HG02759 (cell line): ENCODE results near the gene TBL1XR1.
A peak's percentile ranks its signal among the peaks of the same experiment; 100 is the strongest.
"Not testable (repeated sequence)": the region's sequence is repeated elsewhere in the genome, so short reads cannot be mapped to it uniquely, and the experiment has no call there.

Experiments used
- ATAC-seq: cut with Tn5 transposase; IDR thresholded peaks from one replicate; pipeline ENCODE4 v1.9.1; 2021; ENCODE audit warnings: mild to moderate bottlenecking, moderate library complexity; ENCODE audit not compliant: unreplicated experiment

TBL1XR1 gene

GRCh38 chr3:177208781-177209180 lies 11.5 kb upstream of the TBL1XR1 start:
- no peak for ATAC-seq

GRCh38 chr3:177208223-177208622 lies 10.9 kb upstream of the TBL1XR1 start:
- ATAC-seq: no peak

GRCh38 chr3:177206936-177207335 lies 9.7 kb upstream of the TBL1XR1 start:
- ATAC-seq: no peak

DNA sequence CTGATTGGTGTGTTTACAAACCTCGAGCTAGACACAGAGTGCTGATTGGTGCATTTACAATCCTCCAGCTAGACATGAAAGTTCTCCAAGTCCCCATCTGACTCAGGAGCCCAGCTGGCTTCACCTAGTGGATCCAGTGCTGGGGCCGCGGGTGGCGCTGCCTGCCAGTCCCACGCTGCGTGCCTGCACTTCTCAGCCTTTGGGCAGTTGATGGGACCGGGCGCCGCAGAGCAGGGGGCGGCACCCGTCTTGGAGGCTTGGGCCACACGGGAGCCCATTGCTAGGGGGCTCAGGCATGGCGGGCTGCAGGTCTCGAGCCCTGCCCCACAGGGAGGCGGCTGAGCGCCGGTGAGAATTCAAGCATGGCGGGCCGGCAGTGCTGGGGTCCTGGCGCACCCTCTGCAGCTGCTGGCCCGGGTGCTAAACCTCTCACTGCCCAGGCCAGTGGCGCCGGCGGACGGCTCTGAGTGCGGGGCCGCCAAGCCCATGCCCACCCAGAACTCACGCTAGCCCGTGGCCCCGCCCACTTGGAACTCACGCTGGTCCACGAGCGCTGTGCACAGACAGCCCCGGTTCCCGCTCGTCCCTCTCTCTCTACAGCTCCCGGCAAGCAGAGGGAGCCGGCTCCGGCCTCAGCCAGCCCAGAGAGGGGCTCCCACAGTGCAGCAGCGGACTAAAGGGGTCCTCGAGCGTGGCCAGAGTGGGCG lies 6.6 kb upstream of the TBL1XR1 start:
- ATAC-seq: no peak

GRCh38 chr3:177203016-177203415 lies 5.7 kb upstream of the TBL1XR1 start:
- not testable (repeated sequence) for ATAC-seq

GRCh38 chr3:177201700-177202397 lies 4.6 kb upstream of the TBL1XR1 start:
- peak; percentile 68 for ATAC-seq

- no peak for ATAC-seq
Observed at GRCh38 chr3:177199206-177199760, 2.0 kb upstream of the TBL1XR1 start.

GRCh38 chr3:177197727-177198460 lies 612 bp upstream of the TBL1XR1 start:
- ATAC-seq: peak; percentile 47

GRCh38 chr3:177196456-177197040 lies 734 bp downstream of the TBL1XR1 start:
- peak; percentile 14 for ATAC-seq

- ATAC-seq: peak; percentile 4
Observed at GRCh38 chr3:177196008-177196455, 1.2 kb downstream of the TBL1XR1 start.

GRCh38 chr3:177195242-177195991 lies 1.9 kb downstream of the TBL1XR1 start:
- ATAC-seq: no peak

GRCh38 chr3:177194299-177194698 lies 3.0 kb downstream of the TBL1XR1 start:
- no peak for ATAC-seq

DNA sequence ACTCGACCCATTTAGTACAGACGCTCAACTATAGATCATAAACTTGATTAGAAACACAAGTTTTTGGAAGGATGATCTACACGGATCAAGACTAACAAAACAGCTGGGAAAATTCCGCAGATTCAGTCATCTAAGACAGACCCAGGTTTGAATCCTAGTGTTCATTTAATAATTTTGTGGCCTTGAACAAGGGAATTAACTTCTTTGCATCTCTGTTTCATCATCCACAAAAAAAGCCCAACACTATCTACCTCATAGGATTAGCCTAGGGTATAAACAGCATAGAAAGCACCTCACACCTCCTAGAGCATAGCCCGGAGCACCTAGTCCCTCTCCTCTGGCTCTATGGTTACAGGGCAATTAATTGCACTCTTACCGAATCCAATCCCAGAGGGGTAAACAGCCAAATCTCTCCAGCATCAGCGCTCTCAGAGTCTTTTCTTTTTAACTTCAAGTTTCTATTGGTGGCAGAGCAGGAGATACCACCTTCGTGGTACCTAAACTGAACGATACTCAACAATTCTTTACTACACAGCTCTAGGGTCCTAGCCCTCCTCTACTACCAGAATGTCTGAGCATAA lies 3.5 kb downstream of the TBL1XR1 start:
- no peak for ATAC-seq

GRCh38 chr3:177193275-177193674 lies 4.0 kb downstream of the TBL1XR1 start:
- ATAC-seq: not testable (repeated sequence)

DNA sequence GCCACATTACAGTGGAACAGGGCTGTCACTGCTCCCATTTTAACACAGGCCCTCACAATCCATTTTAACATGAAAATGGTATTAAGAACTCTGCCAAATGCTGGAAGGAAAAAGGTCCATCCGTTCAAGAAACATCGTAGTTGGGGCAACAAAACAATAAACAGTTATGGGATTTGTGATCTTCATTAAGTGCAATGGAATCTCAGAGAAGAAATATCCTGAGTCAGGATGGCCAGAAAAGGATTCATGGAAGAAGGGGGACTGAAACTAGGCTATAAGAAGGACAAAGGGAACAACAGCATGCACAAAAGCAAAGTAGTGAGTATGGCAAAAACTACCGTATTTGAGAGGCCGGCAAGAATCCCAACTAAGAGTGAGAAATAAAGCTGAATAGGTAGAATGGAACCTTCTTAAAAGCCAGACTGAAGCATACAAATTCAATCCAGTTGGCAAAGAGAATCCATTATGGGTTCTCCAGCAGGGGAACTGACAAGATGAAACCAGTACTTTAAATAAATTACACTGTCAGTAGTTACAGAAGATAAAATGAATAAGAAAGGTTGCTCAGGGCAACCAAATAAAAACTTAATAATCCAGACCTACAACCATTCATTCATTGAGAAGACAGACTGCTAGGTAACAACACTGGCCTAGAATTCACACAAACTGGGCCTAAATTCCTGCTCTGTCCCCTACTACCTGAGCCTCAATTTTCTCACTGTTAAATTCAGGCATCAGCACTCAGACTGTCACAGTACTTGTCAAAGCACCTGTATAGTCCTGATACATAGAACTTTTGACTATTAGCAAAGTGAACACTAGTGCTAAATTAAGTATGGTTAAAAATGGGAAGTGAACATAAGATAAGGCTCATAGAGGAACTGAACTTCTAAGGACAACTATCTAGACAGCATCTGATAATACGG lies 6.3 kb downstream of the TBL1XR1 start:
- no peak for ATAC-seq

DNA sequence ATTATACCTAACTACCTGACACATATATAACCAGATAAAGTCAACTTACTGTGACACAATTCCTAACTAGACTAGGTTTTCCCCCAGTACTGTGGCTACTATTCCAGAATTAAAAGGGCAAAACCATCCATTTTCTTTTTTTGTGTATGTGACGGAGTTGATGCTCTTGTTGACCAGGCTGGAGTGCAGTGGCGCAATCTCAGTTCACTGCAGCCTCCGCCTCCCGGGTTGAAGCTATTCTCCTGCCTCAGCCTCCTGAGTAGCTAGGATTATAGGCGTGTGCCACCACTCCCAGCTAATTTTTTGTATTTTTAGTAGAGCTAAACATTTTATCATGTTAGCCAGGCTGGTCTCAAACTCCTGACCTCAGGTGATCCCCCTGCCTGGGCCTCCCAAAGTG lies 7.1 kb downstream of the TBL1XR1 start:
- not testable (repeated sequence) for ATAC-seq

GRCh38 chr3:177188325-177188724 lies 9.0 kb downstream of the TBL1XR1 start:
- not testable (repeated sequence) for ATAC-seq

DNA sequence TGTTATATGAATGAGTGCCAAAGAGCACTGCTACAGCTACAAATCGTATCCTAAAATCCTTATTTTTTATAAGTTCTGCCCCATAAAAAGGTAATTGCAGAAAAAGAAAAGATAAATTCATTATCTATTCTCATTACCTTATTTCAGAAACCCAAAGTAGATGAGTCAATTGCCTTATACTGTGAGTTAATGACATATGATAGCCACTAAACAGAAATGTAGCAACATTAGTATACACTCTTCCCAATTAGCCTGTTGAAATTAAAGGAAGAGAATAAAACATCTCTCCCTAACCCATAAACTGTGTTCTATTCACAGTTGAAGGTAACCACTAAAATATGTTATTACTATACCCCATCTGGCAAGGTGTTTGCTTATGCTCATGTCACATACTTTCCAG lies 11.0 kb downstream of the TBL1XR1 start:
- no peak for ATAC-seq

DNA sequence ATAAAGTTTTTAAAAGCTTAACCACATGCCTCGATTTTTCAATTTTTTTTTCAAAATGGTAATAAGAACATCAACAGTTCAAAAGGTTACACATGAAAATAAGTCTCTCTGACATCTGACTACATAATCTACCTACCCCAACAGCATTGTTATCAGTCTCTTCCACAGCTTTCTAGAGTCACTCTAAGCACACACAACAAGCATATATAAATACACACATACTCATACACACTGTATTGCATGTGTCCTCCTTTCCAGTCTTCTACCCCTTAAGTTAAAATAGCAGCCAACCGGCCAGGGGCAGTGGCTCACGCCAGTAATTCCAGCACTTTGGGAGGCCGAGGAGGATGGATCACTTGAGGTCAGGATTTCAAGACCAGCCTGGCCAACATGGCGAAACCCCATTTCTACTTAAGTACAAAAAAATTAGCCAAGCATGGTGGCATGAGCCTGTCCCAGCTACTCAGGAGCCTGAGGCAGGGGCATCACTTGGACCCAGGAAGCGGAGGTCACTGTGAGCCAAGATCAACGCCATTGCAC lies 12.2 kb downstream of the TBL1XR1 start:
- peak; percentile 15 for ATAC-seq
